Measurements from ENCODE around the gene FATE1. TPM values are rescaled to one million over a fixed set of nuclear protein-coding genes. Genes with fewer than 3 reads are reported as not detected.

The FATE1 gene
- total and polyA plus RNA-seq, 4 donors = not detected

GRCh38 chrX:151754047-151754429 is 38.2 kb downstream of the FATE1 start:
- 72% methylated on average over 6 of the region's 6 CpGs for WGBS
- no peak overlapping the region for H3K9ac ChIP-seq (ENCODE audit: low read depth in 1 of 2, low read length in 2 of 2)
- H3K36me3 ChIP-seq (ENCODE audit: control insufficient read depth in 4 of 4, insufficient read depth in 3 of 4, low read depth in 1 of 4, low read length in 3 of 4) = no peaks in the 10 kb centered on the region
- peaks cover 0 to 21% (median 11%) of the 10 kb centered on the region in 4 donors for H3K4me1 ChIP-seq (ENCODE audit: control insufficient read depth in 4 of 4, insufficient read depth in 4 of 4, low read length in 3 of 4)
- no peak overlapping the region for H3K27ac ChIP-seq (ENCODE audit: low read depth in 1 of 2, low read length in 2 of 2)
- no peak for DNase-seq (ENCODE audit: low spot score)
- no peak overlapping the region for H3K4me3 ChIP-seq (ENCODE audit: low read depth in 1 of 3, low read length in 3 of 3)
- TF ChIP-seq RAD21 (IDR thresholded peaks at IDR 0.05) (no peak), GABPA (IDR thresholded peaks at IDR 0.05 in 1 of 2, conservative IDR thresholded peaks at IDR 0.05 in 1 of 2) (no peak), CTCF (IDR thresholded peaks at IDR 0.05; ENCODE audit: low read depth, low read length, missing input control) (no peak), SP1 (IDR thresholded peaks at IDR 0.05) (no peak), JUND (IDR thresholded peaks at IDR 0.05) (no peak), HNF4G (IDR thresholded peaks at IDR 0.05) (no peak), EGR1 (IDR thresholded peaks at IDR 0.05; ENCODE audit: low read depth in 2 of 2) (no peak), TAF1 (conservative IDR thresholded peaks at IDR 0.05) (no peak), NR2F2 (IDR thresholded peaks at IDR 0.05) (no peak), MAX (IDR thresholded peaks at IDR 0.05) (no peak), ZBTB33 (IDR thresholded peaks at IDR 0.05) (no peak), REST (IDR thresholded peaks at IDR 0.05) (no peak), FOXA1 (IDR thresholded peaks at IDR 0.05) (no peak)
- H3K9me3 ChIP-seq (ENCODE audit: control insufficient read depth in 4 of 4, low read length in 3 of 4) = no peaks in the 10 kb centered on the region
- H3K27me3 ChIP-seq (ENCODE audit: control insufficient read depth in 4 of 4, insufficient read depth in 4 of 4, low read length in 3 of 4) = peaks cover 0 to 9% (median 0%) of the 10 kb centered on the region in 4 donors

GRCh38 chrX:151754641-151755215 is 38.9 kb downstream of the FATE1 start:
- 83% methylated on average over 11 of the region's 11 CpGs for WGBS
- no peak overlapping the region for H3K9ac ChIP-seq (ENCODE audit: low read depth in 1 of 2, low read length in 2 of 2)
- TF ChIP-seq MAX (IDR thresholded peaks at IDR 0.05) (no peak), JUND (IDR thresholded peaks at IDR 0.05) (no peak), ATF3 (IDR thresholded peaks at IDR 0.05) (no peak), FOXA2 (IDR thresholded peaks at IDR 0.05) (no peak), FOXA1 (IDR thresholded peaks at IDR 0.05) (no peak), YY1 (IDR thresholded peaks at IDR 0.05) (no peak), SP1 (IDR thresholded peaks at IDR 0.05) (no peak)
- H3K27ac ChIP-seq (ENCODE audit: low read depth in 1 of 2, low read length in 2 of 2) = no peak overlapping the region
- H3K4me1 ChIP-seq (ENCODE audit: control insufficient read depth in 4 of 4, insufficient read depth in 4 of 4, low read length in 3 of 4) = peaks cover 0 to 21% (median 11%) of the 10 kb centered on the region in 4 donors
- H3K4me3 ChIP-seq (ENCODE audit: low read depth in 1 of 3, low read length in 3 of 3) = no peak overlapping the region
- DNase-seq (ENCODE audit: low spot score) = no peak
- peaks cover 0 to 9% (median 0%) of the 10 kb centered on the region in 4 donors for H3K27me3 ChIP-seq (ENCODE audit: control insufficient read depth in 4 of 4, insufficient read depth in 4 of 4, low read length in 3 of 4)
- H3K9me3 ChIP-seq (ENCODE audit: control insufficient read depth in 4 of 4, low read length in 3 of 4) = no peaks in the 10 kb centered on the region
- no peaks in the 10 kb centered on the region for H3K36me3 ChIP-seq (ENCODE audit: control insufficient read depth in 4 of 4, insufficient read depth in 3 of 4, low read depth in 1 of 4, low read length in 3 of 4)

Data from liver (tissue), 9 donors.